NCI-H510A treated with DMSO at 0.1 percent for 48 hours (cell line): ENCODE results near the gene DLST.
"Not testable (repeated sequence)": the region's sequence is repeated elsewhere in the genome, so short reads cannot be mapped to it uniquely, and the experiment has no call there.

Source experiments
- DNase-seq: peaks from one replicate; lab custom pipeline; 2025; lab: John Stamatoyannopoulos, UW

DLST gene

GRCh38 chr14:74917646-74918081 lies 35.9 kb downstream of the DLST start:
- no peak for DNase-seq

- no peak for DNase-seq
Measured at GRCh38 chr14:74918380-74918779, 36.7 kb downstream of the DLST start.

GRCh38 chr14:74919421-74920165 lies 37.9 kb downstream of the DLST start:
- no peak for DNase-seq

GRCh38 chr14:74920281-74920680 lies 38.6 kb downstream of the DLST start:
- DNase-seq, result no peak

GRCh38 chr14:74921053-74921620 lies 39.4 kb downstream of the DLST start:
- no peak for DNase-seq

GRCh38 chr14:74921987-74922751 lies 40.5 kb downstream of the DLST start:
- DNase-seq, result no peak

GRCh38 chr14:74922752-74923401 lies 41.2 kb downstream of the DLST start, which contains the start of gene RPS6KL1:
RPS6KL1 (minus strand) TSS chr14:74923260; CDS start chr14:74921541, 1,719 bp downstream.
- DNase-seq, result peak; percentile 86

GRCh38 chr14:74924061-74924460 lies 42.3 kb downstream of the DLST start:
- DNase-seq, result no peak

GRCh38 chr14:74927225-74927624 lies 45.5 kb downstream of the DLST start:
- DNase-seq, result no peak

GRCh38 chr14:74929242-74929641 lies 47.5 kb downstream of the DLST start:
- no peak for DNase-seq

- DNase-seq, result not testable (repeated sequence)
Measured at GRCh38 chr14:74931744-74932143, 50.0 kb downstream of the DLST start.

- no peak for DNase-seq
Measured at GRCh38 chr14:74932401-74932901, 50.7 kb downstream of the DLST start.

GRCh38 chr14:74932936-74933335 lies 51.2 kb downstream of the DLST start:
- not testable (repeated sequence) for DNase-seq

GRCh38 chr14:74934041-74934440 lies 52.3 kb downstream of the DLST start:
- no peak for DNase-seq

GRCh38 chr14:74934476-74935359 lies 53.0 kb downstream of the DLST start:
- no peak for DNase-seq

GRCh38 chr14:74935360-74935680 lies 53.6 kb downstream of the DLST start:
- no peak for DNase-seq

- DNase-seq, result no peak
Measured at GRCh38 chr14:74936151-74936550, 54.4 kb downstream of the DLST start.

- no peak for DNase-seq
Measured at GRCh38 chr14:74936731-74937130, 55.0 kb downstream of the DLST start.

GRCh38 chr14:74937171-74937570 lies 55.5 kb downstream of the DLST start:
- no peak for DNase-seq

- no peak for DNase-seq
Measured at GRCh38 chr14:74938531-74939495, 57.1 kb downstream of the DLST start.
